ENCODE measurements around the gene MTHFS.
"Not testable (repeated sequence)": the region's sequence is repeated elsewhere in the genome, so short reads cannot be mapped to it uniquely, and the experiment has no call there.

Gene MTHFS

GRCh38 chr15:79896634-79897379, at the start of gene MTHFS:
MTHFS (minus strand) TSS chr15:79897014; CDS start chr15:79896988, 26 bp downstream.
- DNase-seq (ENCODE audit: low spot score) = peak; percentile 82

DNA sequence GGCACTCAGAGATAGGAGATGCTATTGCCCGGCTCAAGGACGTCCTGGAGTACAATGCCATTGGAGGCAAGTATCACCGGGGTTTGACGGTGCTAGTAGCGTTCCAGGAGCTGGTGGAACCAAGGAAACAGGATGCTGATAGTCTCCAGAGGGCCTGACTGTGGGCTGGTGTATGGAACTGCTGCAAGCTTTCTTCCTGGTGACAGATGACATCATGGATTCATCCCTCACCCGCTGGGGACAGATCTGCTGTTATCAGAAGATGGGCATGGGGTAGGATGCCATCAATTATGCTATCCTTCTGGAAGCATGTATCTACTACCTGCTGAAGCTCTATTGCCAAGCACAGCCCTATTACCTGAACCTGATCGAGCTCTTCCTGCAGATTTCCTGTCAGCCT, 47.8 kb upstream of the MTHFS start:
- DNase-seq (ENCODE audit: low spot score) = no peak

- DNase-seq (ENCODE audit: low spot score) = no peak
Observed at GRCh38 chr15:79943820-79944219, 47.0 kb upstream of the MTHFS start.

GRCh38 chr15:79942741-79943481, 46.1 kb upstream of the MTHFS start:
- no peak for DNase-seq (ENCODE audit: low spot score)

DNA sequence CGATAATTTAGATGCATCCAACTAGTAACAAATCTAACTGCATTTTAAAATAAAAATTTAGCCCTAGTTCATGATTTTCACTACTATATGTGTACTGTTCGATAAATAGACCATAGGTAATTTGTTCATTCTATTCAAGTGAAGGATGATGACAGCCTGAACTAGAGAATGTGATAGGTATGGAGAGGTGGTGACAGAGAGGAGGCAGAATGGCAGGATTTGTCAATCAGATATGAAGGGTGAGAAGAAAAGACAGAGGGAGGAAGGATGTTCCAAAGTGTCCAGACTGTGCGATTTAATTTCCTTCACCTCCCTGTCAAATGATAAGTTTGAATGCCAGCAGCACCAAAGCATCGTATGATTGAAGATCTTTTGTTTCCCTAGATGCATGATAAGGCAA, 42.6 kb upstream of the MTHFS start:
- DNase-seq (ENCODE audit: low spot score) = no peak

GRCh38 chr15:79938143-79938542, 41.3 kb upstream of the MTHFS start:
- DNase-seq (ENCODE audit: low spot score) = no peak

- DNase-seq (ENCODE audit: low spot score) = not testable (repeated sequence)
Observed at GRCh38 chr15:79935556-79936201, 38.9 kb upstream of the MTHFS start.

- no peak for DNase-seq (ENCODE audit: low spot score)
Observed at GRCh38 chr15:79933231-79933630, 36.4 kb upstream of the MTHFS start.

DNA sequence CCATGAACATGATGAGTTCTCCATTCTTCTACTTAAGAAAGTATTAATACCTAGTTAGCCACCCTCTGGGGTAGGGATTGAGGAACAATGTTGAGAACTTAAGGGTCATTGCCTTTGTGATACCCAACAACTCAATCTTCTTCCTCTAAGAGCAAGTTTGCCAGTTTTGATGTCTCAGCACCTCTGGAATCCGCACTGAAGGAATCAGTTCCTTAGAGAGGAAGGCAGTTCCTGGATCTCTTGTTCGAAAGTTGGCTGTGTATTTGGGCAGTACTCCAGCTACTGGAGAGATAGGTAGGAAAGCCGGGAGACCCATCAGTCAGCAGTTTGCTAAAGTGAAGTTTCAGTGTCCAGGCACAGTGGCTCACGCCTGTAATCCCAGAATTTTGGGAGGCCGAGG, 35.6 kb upstream of the MTHFS start:
- no peak for DNase-seq (ENCODE audit: low spot score)

DNA sequence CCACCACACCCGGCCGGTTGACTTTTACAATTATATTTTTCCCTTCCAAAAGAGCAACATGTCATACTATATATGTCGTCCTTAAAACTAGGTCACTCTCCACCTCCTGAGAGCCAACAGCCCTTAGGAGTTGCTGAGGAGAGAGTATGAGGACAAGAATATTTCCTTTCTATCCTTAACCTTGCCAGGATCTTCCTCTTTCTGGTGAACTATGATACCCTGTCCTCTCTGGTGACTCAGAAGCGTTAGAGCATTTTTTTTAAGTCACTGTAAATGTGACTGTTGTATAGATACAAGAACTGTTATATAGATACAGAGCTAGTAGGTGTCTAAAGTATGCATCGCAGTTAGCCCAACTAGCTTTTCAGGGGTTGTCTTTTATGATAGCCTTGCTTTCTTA, 33.7 kb upstream of the MTHFS start:
- DNase-seq (ENCODE audit: low spot score) = no peak

- no peak for DNase-seq (ENCODE audit: low spot score)
Observed at GRCh38 chr15:79929412-79929811, 32.6 kb upstream of the MTHFS start.

DNA sequence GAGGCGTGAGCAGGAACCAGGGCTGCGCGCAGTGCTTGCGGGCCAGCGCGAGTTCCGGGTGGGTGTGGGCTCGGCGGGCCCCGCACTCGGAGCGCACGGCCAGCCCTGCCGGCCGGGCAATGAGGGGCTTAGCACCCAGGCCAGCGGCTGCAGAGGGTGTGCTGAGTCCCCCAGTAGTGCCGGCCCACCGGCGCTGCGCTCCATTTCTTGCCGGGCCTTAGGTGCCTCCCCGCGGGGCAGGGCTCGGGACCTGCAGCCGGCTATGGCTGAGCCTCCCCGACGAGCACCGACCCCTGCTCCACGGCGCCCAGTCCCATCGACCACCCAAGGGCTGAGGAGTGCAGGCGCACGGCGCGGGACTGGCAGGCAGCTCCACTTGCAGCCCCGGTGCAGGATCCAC, 29.3 kb upstream of the MTHFS start:
- DNase-seq (ENCODE audit: low spot score) = not testable (repeated sequence)

- DNase-seq (ENCODE audit: low spot score) = no peak
Observed at GRCh38 chr15:79924379-79924778, 27.6 kb upstream of the MTHFS start.

DNA sequence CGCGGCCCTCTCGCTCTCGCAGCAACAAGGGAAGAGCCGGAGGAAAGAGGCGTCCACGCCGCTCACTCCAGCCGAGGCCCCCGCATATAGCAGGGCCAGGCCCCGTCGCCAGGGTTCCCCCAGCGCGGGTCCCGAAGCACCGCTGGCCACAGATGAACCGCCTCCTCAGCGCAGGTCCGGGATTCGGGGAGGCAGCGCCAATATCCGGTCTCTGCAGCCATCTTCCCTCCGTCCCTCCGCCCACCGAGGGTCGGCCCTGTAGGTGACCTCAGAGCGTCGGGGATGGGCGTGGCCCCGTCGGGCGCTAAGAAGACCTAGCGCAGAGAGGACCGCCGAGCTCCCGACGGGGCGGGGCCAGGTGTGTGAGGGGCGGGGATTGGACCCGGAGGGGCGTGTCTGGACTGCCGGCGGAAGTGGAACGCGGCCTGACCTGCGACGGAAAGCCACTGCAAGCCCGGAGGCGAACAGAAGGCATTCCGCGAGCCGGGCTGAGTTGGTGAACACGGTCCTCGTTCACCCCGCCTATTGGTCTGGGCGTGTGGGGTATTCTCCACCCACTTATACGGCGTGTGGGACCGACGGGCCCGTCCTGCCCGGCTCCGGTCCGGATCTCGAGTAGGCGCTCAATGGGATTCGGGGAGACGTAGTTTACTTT, 26.8 kb upstream of the MTHFS start:
- peak; percentile 99 for DNase-seq (ENCODE audit: low spot score)

- peak; percentile 82 for DNase-seq (ENCODE audit: low spot score)
Observed at GRCh38 chr15:79923079-79923514, 26.3 kb upstream of the MTHFS start.

- DNase-seq (ENCODE audit: low spot score) = no peak
Observed at GRCh38 chr15:79922512-79923078, 25.8 kb upstream of the MTHFS start.

DNA sequence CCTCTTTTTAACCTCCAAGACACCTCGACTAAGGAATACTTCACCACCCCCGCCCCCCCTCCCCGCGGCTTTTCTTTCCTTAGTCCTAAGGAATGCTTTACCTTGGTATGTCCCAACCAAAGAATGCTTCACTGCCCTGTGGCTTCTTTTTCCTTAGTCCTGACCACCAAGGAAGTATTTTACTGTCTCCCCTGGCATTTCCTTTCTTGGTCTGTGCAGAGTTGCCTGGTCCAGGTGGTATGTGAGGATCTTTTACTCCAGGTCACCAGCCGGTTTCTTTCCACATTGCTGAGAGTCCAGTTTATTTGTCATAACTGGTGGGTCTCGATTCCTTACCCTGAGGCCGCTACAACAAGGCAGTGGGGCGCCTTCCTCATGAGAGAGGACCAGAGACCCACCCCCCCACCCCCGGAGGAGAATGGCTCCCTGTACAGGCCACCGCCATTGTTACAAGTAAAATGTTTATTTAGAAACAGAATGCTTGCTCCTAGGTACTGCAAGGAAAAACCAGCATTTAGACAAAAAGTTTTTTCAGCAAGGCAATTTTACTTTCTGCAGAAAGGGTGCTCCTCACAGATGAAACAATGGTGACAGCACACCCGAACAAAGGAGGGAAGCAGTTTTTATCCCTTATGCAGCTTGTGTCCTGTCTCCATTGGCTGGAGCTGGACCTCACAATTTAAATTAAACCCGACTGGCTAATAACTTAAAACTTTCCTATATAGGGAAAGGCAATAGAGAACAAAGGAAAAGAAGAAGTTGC, 23.1 kb upstream of the MTHFS start:
- no peak for DNase-seq (ENCODE audit: low spot score)

GRCh38 chr15:79919090-79919748, 22.4 kb upstream of the MTHFS start:
- DNase-seq (ENCODE audit: low spot score) = no peak

- DNase-seq (ENCODE audit: low spot score) = no peak
Observed at GRCh38 chr15:79918278-79918677, 21.5 kb upstream of the MTHFS start.

- no peak for DNase-seq (ENCODE audit: low spot score)
Observed at GRCh38 chr15:79916502-79917132, 19.8 kb upstream of the MTHFS start.
